ENCODE data around the gene DEPDC7.

GRCh38 chr11:33044285-33044756 is 28.6 kb downstream of the DEPDC7 start:
- TF ChIP-seq CTCF (IDR thresholded peaks at IDR 0.05): no peak
- TF ChIP-seq USF2 (IDR thresholded peaks at IDR 0.05): no peak
- TF ChIP-seq EP300 (IDR thresholded peaks at IDR 0.05): peak; percentile 72 to 90; a peak in 4 of 5 replicates
